Osteoblast (primary cell): Measurements from ENCODE around the gene CRPPA. TPM values are rescaled to one million over a fixed set of nuclear protein-coding genes. Genes with fewer than 3 reads are reported as not detected.
"Not testable (repeated sequence)": the region's sequence is repeated elsewhere in the genome, so short reads cannot be mapped to it uniquely, and the experiment has no call there.

ENCODE experiments used
- DNase-seq: peaks from one replicate; pipeline ENCODE4 v3.0.0; 2011; ENCODE audit warnings: low spot score, mixed read lengths; ENCODE audit not compliant: insufficient read length; ENCODE audit errors: missing footprints
- H2AFZ ChIP-seq: 2 replicates; pipeline ENCODE4 v1.6.0; 2011; ENCODE audit warnings: mild to moderate bottlenecking, low read length
- H3K27ac ChIP-seq: 2 replicates; pipeline ENCODE4 v1.5.1; 2011; ENCODE audit warnings: mild to moderate bottlenecking, low read depth, low read length, moderate library complexity
- H3K27me3 ChIP-seq: 2 replicates; pipeline ENCODE4 v1.6.0; 2012; ENCODE audit warnings: mild to moderate bottlenecking, control low read depth, inconsistent platforms, low read length, moderate library complexity; ENCODE audit not compliant: insufficient read depth
- H3K36me3 ChIP-seq: 2 replicates; pipeline ENCODE4 v1.5.1; 2011; ENCODE audit warnings: mild to moderate bottlenecking, low read length, control low read depth, moderate library complexity; ENCODE audit not compliant: insufficient read depth
- H3K4me1 ChIP-seq: 2 replicates; pipeline ENCODE4 v1.5.1; 2011; ENCODE audit warnings: mild to moderate bottlenecking, low read length, control low read depth, moderate library complexity; ENCODE audit not compliant: insufficient read depth
- H3K4me2 ChIP-seq: 2 replicates; pipeline ENCODE4 v1.6.0; 2011; ENCODE audit warnings: mild to moderate bottlenecking, low read length; ENCODE audit not compliant: insufficient read depth
- H3K4me3 ChIP-seq: fragments of 200-600 bp; sonication (generic); 3 replicates; pipeline ENCODE4 v1.5.1; 2012; ENCODE audit warnings: mild to moderate bottlenecking, low read length, inconsistent platforms; ENCODE audit not compliant: insufficient read depth
- H3K79me2 ChIP-seq: 2 replicates; pipeline ENCODE4 v1.6.0; 2012; ENCODE audit warnings: mild to moderate bottlenecking, low read length, control low read depth, inconsistent platforms; ENCODE audit not compliant: insufficient read depth
- H3K9me3 ChIP-seq: 2 replicates; pipeline ENCODE4 v1.5.1; 2011; ENCODE audit warnings: low read depth, low read length, control low read depth
- H4K20me1 ChIP-seq: 2 replicates; pipeline ENCODE4 v1.6.0; 2012; ENCODE audit warnings: mild to moderate bottlenecking, low read length, control low read depth; ENCODE audit not compliant: insufficient read depth
- total RNA-seq: library from RNA; depleted of rRNA; stranded (reverse); fragments of >200 nt; gene quantifications from 2 replicates; pipeline ENCODE4 v1.2.3, GENCODE V29; 2012
- TF ChIP-seq, protein P1 (sequence below): IDR thresholded peaks from 2 replicates; pipeline ENCODE4 v1.5.1; 2011; ENCODE audit warnings: mild to moderate bottlenecking, low read depth, low read length, moderate library complexity; ENCODE audit errors: extremely low read depth

Gene CRPPA
- total RNA-seq, 1 donor = 3.3 TPM

DNA sequence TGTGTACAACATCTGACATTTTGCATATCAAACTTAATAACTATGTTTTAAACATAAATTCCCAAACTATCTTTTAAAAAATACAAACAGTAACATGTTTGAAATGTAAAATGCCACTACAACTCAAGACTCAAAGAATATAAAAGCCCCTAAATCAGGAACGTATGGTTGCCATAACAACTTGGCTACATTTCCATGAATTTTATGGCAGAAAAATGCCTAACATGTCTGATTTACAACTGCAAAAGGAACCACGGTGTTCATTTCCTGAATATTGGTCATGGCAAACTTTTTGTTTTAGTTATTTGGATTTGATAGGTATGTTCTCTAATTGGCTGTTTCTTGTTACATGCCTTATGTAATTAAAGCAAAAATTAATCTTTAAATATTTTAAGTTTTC, 42.2 kb upstream of the CRPPA start:
- no peaks in the 10 kb centered on the region for H3K79me2 ChIP-seq
- H4K20me1 ChIP-seq = no peaks in the 10 kb centered on the region
- H3K36me3 ChIP-seq = no peaks in the 10 kb centered on the region
- peaks cover 2% of the 10 kb centered on the region for H3K4me1 ChIP-seq
- no peak overlapping the region for H3K4me3 ChIP-seq
- no peak overlapping the region for H3K4me2 ChIP-seq
- no peak for DNase-seq
- TF ChIP-seq, protein P1, sequence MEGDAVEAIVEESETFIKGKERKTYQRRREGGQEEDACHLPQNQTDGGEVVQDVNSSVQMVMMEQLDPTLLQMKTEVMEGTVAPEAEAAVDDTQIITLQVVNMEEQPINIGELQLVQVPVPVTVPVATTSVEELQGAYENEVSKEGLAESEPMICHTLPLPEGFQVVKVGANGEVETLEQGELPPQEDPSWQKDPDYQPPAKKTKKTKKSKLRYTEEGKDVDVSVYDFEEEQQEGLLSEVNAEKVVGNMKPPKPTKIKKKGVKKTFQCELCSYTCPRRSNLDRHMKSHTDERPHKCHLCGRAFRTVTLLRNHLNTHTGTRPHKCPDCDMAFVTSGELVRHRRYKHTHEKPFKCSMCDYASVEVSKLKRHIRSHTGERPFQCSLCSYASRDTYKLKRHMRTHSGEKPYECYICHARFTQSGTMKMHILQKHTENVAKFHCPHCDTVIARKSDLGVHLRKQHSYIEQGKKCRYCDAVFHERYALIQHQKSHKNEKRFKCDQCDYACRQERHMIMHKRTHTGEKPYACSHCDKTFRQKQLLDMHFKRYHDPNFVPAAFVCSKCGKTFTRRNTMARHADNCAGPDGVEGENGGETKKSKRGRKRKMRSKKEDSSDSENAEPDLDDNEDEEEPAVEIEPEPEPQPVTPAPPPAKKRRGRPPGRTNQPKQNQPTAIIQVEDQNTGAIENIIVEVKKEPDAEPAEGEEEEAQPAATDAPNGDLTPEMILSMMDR = no peak
- H3K27me3 ChIP-seq = peaks cover 43% of the 10 kb centered on the region
- H2AFZ ChIP-seq = no peak overlapping the region
- no peak overlapping the region for H3K27ac ChIP-seq
- no peaks in the 10 kb centered on the region for H3K9me3 ChIP-seq

DNA sequence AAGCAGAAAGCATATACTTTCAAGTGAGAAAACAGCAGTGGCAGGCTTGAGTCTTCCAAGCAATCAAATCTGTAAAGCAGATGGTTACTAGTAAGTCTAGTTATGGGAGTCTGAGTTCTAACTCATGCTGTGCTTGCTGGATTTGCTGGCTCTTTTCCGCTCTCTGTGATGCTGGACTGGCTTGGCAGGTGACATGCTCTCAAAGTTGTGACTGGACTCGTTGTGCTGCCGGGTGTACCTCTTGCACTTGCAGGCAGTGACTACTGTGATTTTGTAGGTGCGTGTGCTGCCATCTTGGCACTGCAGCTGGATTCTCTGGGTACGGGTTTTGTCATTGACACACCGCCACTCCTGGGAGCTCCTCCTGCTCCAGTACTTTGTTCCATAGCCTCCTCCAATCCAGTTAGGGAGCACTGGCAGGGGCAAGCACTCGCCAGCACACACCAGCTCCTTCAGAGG, 41.1 kb upstream of the CRPPA start:
- DNase-seq = no peak
- H2AFZ ChIP-seq = no peak overlapping the region
- H3K4me1 ChIP-seq = peaks cover 2% of the 10 kb centered on the region
- H3K27ac ChIP-seq = no peak overlapping the region
- peaks cover 43% of the 10 kb centered on the region for H3K27me3 ChIP-seq
- no peaks in the 10 kb centered on the region for H3K36me3 ChIP-seq
- H3K9me3 ChIP-seq = no peaks in the 10 kb centered on the region
- H4K20me1 ChIP-seq = no peaks in the 10 kb centered on the region
- H3K79me2 ChIP-seq = no peaks in the 10 kb centered on the region
- TF ChIP-seq, protein P1 = no peak
- H3K4me2 ChIP-seq = no peak overlapping the region
- H3K4me3 ChIP-seq = no peak overlapping the region

DNA sequence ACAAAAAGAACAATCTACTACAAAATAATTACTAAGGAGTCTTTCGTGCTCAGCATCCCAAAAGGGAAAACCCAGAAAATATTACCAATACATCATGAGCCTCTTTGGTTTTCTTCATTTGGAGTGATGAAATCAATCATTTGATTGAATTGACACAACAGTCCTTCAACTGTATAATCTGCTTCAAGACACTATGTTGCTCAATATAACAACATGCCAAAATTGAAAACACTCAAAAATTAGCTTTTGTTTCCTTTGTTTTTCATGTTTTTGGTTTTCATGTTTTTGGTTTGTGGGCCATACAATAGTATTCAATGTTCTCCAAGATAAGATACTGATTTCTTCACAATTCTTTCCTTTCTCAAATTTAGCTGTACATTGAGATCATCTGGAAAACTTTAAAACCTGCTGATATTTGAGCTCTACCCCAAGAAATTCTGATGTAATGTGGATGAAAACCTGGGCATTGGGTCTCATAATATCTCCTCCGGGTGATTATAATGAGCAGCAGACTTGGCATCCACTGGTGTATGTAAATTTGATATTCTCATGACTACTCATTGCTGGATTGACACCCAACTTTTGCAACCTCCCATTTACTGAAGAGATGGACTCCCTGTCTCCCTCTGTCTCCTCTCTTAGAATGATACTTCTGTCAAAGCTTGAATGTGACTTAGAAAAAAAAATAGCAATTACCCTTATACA, 39.6 kb upstream of the CRPPA start:
- H3K36me3 ChIP-seq = no peaks in the 10 kb centered on the region
- TF ChIP-seq, protein P1 = no peak
- no peak overlapping the region for H3K4me2 ChIP-seq
- H3K4me1 ChIP-seq = peaks cover 2% of the 10 kb centered on the region
- no peaks in the 10 kb centered on the region for H3K9me3 ChIP-seq
- DNase-seq = no peak
- H3K79me2 ChIP-seq = no peaks in the 10 kb centered on the region
- H3K27me3 ChIP-seq = peaks cover 31% of the 10 kb centered on the region
- no peak overlapping the region for H3K27ac ChIP-seq
- no peak overlapping the region for H2AFZ ChIP-seq
- H4K20me1 ChIP-seq = no peaks in the 10 kb centered on the region
- no peak overlapping the region for H3K4me3 ChIP-seq

DNA sequence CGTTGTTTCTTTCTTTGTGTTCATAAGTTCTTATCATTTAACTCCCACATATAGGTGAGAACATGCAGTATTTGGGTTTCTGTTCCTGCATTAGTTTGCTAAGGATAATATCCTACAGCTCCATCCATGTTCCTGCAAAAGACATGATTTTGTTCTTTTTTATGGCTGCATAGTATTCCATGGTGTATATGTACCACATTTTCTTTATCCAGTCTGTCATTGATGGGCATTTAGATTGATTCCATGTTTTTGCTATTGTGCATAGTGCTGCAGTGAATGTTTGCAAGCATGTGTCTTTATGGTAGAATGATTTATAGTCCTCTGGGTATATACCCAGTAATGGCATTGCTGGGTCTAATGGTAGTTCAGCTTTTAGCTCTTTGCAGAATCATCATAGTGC, 35.0 kb upstream of the CRPPA start:
- not testable (repeated sequence) for H2AFZ ChIP-seq, H3K9me3 ChIP-seq, H3K27ac ChIP-seq, H4K20me1 ChIP-seq, DNase-seq, H3K27me3 ChIP-seq, H3K36me3 ChIP-seq, H3K79me2 ChIP-seq, H3K4me1 ChIP-seq, H3K4me2 ChIP-seq, H3K4me3 ChIP-seq
